Mesenchymal stem cell (in vitro differentiated cells and primary cell): ENCODE data around the gene SGPP1.

Experiments
- DNase-seq: peaks from one replicate; pipeline ENCODE4 v3.0.0-alpha.2; 2013
- H2AFZ ChIP-seq: one replicate; pipeline ENCODE4 v1.6.1; 2013; ENCODE audit warnings: low read depth, mild to moderate bottlenecking, control low read depth, inconsistent platforms, low read length, moderate library complexity
- H2AK5ac ChIP-seq: 2 replicates; pipeline ENCODE4 v1.6.1; 2013; ENCODE audit warnings: low read length, moderate library complexity, mild to moderate bottlenecking, inconsistent platforms; ENCODE audit not compliant: severe bottlenecking
- H2BK120ac ChIP-seq: one replicate; pipeline ENCODE4 v1.6.1; 2013; ENCODE audit warnings: low read depth, mild to moderate bottlenecking, inconsistent platforms, low read length, moderate library complexity
- H2BK12ac ChIP-seq, 2 experiments: one replicate each; pipeline ENCODE4 v1.6.1; 2013; ENCODE audit warnings: inconsistent platforms in 2 of 2, low read length in 2 of 2, mild to moderate bottlenecking in 2 of 2, moderate library complexity in 2 of 2, control low read depth in 1 of 2
- H2BK15ac ChIP-seq: one replicate; pipeline ENCODE4 v1.6.1; 2013; ENCODE audit warnings: mild to moderate bottlenecking, low read depth, inconsistent platforms; ENCODE audit not compliant: poor library complexity, severe bottlenecking
- H2BK5ac ChIP-seq: 2 replicates; pipeline ENCODE4 v1.6.1; 2013; ENCODE audit warnings: low read depth, mild to moderate bottlenecking, low read length, control low read depth, inconsistent platforms; ENCODE audit not compliant: poor library complexity, severe bottlenecking
- H3K14ac ChIP-seq, 2 experiments: one replicate each; pipeline ENCODE4 v1.6.1; 2013; ENCODE audit warnings: inconsistent platforms in 2 of 2, low read length in 2 of 2, control low read depth in 1 of 2, mild to moderate bottlenecking in 1 of 2, moderate library complexity in 1 of 2
- H3K18ac ChIP-seq, 2 experiments: one replicate each; pipeline ENCODE4 v1.6.1; 2013; ENCODE audit warnings: inconsistent platforms in 2 of 2, low read length in 2 of 2, control low read depth in 1 of 2, low read depth in 1 of 2, mild to moderate bottlenecking in 1 of 2
- H3K23ac ChIP-seq, 2 experiments: one replicate each; pipeline ENCODE4 v1.6.1; 2013; ENCODE audit warnings: inconsistent platforms in 2 of 2, low read length in 2 of 2, mild to moderate bottlenecking in 2 of 2, moderate library complexity in 2 of 2, control low read depth in 1 of 2
- H3K27ac ChIP-seq: 2 replicates; pipeline ENCODE4 v1.5.1; 2013; ENCODE audit warnings: mild to moderate bottlenecking, moderate library complexity, low read length, control low read depth, inconsistent platforms; ENCODE audit not compliant: poor library complexity, severe bottlenecking
- H3K27me3 ChIP-seq, 2 experiments: 2 replicates each; pipeline versions ENCODE4 v1.6.1 to v1.7.0; 2013; ENCODE audit warnings: low read length in 2 of 2, mild to moderate bottlenecking in 2 of 2, moderate library complexity in 2 of 2, control low read depth in 1 of 2, inconsistent platforms in 1 of 2; ENCODE audit not compliant: control insufficient read depth in 1 of 2, insufficient read depth in 1 of 2
- H3K36me3 ChIP-seq, 2 experiments: 2 replicates each; pipeline versions ENCODE4 v1.6.1 to v1.7.0; 2013; ENCODE audit warnings: low read length in 2 of 2, control low read depth in 1 of 2, inconsistent platforms in 1 of 2, low read depth in 1 of 2, mild to moderate bottlenecking in 1 of 2; ENCODE audit not compliant: insufficient read depth in 2 of 2, control insufficient read depth in 1 of 2
- H3K4ac ChIP-seq, 2 experiments: one replicate each; pipeline ENCODE4 v1.6.1; 2013; ENCODE audit warnings: inconsistent platforms in 2 of 2, low read length in 2 of 2, mild to moderate bottlenecking in 2 of 2, moderate library complexity in 2 of 2, control low read depth in 1 of 2, low read depth in 1 of 2
- H3K4me1 ChIP-seq: 2 replicates; pipeline ENCODE4 v1.6.1; 2013; ENCODE audit warnings: low read depth, low read length, control low read depth; ENCODE audit not compliant: control insufficient read depth, insufficient read depth
- H3K4me2 ChIP-seq: 2 replicates; pipeline ENCODE4 v1.6.1; 2013; ENCODE audit warnings: low read length, mild to moderate bottlenecking, inconsistent platforms; ENCODE audit not compliant: poor library complexity, severe bottlenecking
- H3K4me3 ChIP-seq, 2 experiments: 2 replicates each; pipeline versions ENCODE4 v1.5.1 to v1.7.0; 2013; ENCODE audit warnings: low read length in 2 of 2, mild to moderate bottlenecking in 2 of 2, control low read depth in 1 of 2, low read depth in 1 of 2; ENCODE audit not compliant: insufficient read depth in 1 of 2
- H3K79me1 ChIP-seq: replicated peaks from 2 replicates; pipeline ENCODE4 v1.6.1; 2013; ENCODE audit warnings: mild to moderate bottlenecking, control low read depth, low read length, inconsistent platforms; ENCODE audit not compliant: poor library complexity, severe bottlenecking
- H3K9ac ChIP-seq: 2 replicates; pipeline ENCODE4 v1.7.0; 2013; ENCODE audit warnings: mild to moderate bottlenecking, low read length, moderate library complexity
- H3K9me3 ChIP-seq: 2 replicates; pipeline ENCODE4 v1.7.0; 2013; ENCODE audit warnings: mild to moderate bottlenecking, low read length; ENCODE audit not compliant: control insufficient read depth
- H4K8ac ChIP-seq: one replicate; pipeline ENCODE4 v1.6.1; 2013; ENCODE audit warnings: inconsistent platforms, mild to moderate bottlenecking, low read length, moderate library complexity
- H4K91ac ChIP-seq: one replicate; pipeline ENCODE4 v1.6.1; 2013; ENCODE audit warnings: mild to moderate bottlenecking, low read length, inconsistent platforms
- WGBS: methylation state at CpG from one replicate; pipeline ENCODE4 v1.1.7; 2013; ENCODE audit warnings: mixed read lengths; 5-methylcytosine and 5-hydroxymethylcytosine counted together

SGPP1 gene

DNA sequence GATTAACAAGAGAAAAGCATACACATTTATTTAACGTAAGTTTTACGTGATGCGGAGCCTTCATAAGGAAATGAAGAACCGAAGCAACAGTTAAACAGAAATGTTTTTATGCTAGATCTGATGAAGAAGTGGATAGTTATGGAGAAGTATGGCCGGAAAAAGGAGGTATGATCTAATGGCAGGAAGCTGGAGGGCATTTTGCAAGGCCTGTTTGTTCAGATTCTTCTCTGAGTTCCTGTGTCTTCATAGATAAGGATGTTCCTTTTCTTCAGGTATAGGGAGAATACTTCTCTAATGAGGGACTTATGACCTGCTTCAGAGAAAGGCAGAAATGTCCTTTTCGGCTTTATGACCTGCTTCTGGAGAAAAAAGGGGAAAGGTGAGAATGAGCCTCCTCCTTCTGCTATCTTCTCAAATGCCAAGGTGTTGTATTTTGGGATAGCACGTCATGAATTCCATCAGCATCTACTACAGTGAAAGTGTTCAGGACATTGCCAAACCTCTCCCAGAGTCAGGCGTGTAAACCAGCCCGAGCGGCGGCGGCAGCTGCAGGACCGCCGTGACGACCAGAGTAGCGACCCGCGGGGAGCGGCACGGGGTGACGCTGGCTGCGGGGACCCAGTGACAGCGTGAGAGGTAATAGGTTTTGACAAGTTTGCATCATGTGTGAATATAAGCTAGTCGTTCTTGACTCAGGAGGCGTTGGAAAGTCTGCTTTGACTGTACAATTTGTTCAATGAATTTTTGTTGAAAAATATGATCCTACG, 33.7 kb upstream of the SGPP1 start:
- no peak overlapping the region for H3K14ac ChIP-seq
- no peaks in the 10 kb centered on the region for H3K79me1 ChIP-seq
- H3K9me3 ChIP-seq, result no peaks in the 10 kb centered on the region
- H2BK15ac ChIP-seq, result no peak overlapping the region
- no peaks in the 10 kb centered on the region for H3K27me3 ChIP-seq
- no peak overlapping the region for H3K18ac ChIP-seq
- no peak overlapping the region for H2AFZ ChIP-seq
- no peak overlapping the region for H3K27ac ChIP-seq
- no peak overlapping the region for H3K4me2 ChIP-seq
- no peak overlapping the region for H3K9ac ChIP-seq
- H2AK5ac ChIP-seq, result no peak overlapping the region
- no peak for DNase-seq
- no peak overlapping the region for H3K4me3 ChIP-seq
- no peak overlapping the region for H2BK5ac ChIP-seq
- no peaks in the 10 kb centered on the region for H3K4me1 ChIP-seq
- H2BK12ac ChIP-seq, result no peak overlapping the region
- H2BK120ac ChIP-seq, result no peak overlapping the region
- no peaks in the 10 kb centered on the region for H3K36me3 ChIP-seq
- no peak overlapping the region for H3K4ac ChIP-seq
- no peak overlapping the region for H4K91ac ChIP-seq
- H4K8ac ChIP-seq, result no peak overlapping the region
- H3K23ac ChIP-seq, result no peak overlapping the region
- 94% methylated on average over 26 of the region's 26 CpGs for WGBS

DNA sequence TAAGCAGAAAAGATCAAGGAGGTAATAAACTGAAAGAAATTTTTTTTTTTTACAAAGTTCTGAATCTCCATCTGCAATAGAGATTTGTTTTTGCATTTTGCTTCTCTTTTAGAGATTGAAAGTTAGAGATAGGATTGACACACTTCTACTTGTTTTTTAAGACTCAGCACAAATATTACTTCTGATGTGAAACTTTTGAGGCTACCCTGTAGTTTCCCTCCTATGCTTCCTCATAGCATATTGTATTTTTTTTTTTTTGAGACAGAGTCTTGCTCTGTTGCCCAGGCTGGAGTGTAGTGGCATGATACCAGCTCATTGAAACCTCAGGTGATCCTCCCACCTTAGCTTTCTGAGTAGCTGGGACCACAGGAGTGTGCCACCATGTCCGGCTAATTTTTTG, 32.1 kb upstream of the SGPP1 start:
- H2BK120ac ChIP-seq, result no peak overlapping the region
- H2AFZ ChIP-seq, result no peak overlapping the region
- H2BK15ac ChIP-seq, result no peak overlapping the region
- no peak overlapping the region for H3K23ac ChIP-seq
- no peaks in the 10 kb centered on the region for H3K27me3 ChIP-seq
- DNase-seq, result no peak
- no peak overlapping the region for H4K8ac ChIP-seq
- H3K4me3 ChIP-seq, result no peak overlapping the region
- no peak overlapping the region for H3K14ac ChIP-seq
- 100% methylated on average over 1 of the region's 1 CpG for WGBS
- no peaks in the 10 kb centered on the region for H3K4me1 ChIP-seq
- H4K91ac ChIP-seq, result no peak overlapping the region
- H3K27ac ChIP-seq, result no peak overlapping the region
- no peak overlapping the region for H2BK5ac ChIP-seq
- no peak overlapping the region for H3K4me2 ChIP-seq
- H3K9me3 ChIP-seq, result no peaks in the 10 kb centered on the region
- H2AK5ac ChIP-seq, result no peak overlapping the region
- no peaks in the 10 kb centered on the region for H3K36me3 ChIP-seq
- no peak overlapping the region for H3K18ac ChIP-seq
- no peaks in the 10 kb centered on the region for H3K79me1 ChIP-seq
- no peak overlapping the region for H2BK12ac ChIP-seq
- H3K9ac ChIP-seq, result peak overlapping the region; percentile 76
- no peak overlapping the region for H3K4ac ChIP-seq

DNA sequence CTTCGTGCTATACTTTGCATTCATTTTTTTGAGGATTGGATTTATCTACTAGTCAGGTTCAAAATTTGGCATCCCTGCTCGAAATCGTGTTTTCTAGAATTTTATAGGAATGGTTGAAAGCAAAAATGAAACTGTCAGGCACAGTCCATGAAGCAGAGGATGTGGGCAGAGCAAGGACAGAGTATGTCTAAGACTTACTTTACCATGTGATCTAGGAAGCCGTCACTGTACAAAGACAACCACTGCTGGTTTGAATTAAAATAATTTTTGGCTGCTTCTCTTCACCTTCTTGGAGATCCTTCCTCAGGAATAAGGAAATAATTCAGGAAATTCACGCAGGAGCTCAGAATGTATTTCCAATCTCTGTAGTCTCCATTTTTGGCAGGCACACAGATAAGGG, 31.6 kb upstream of the SGPP1 start:
- no peaks in the 10 kb centered on the region for H3K79me1 ChIP-seq
- H3K36me3 ChIP-seq, result no peaks in the 10 kb centered on the region
- H2BK120ac ChIP-seq, result no peak overlapping the region
- H2AK5ac ChIP-seq, result no peak overlapping the region
- H3K27ac ChIP-seq, result no peak overlapping the region
- WGBS, result 86% methylated on average over 5 of the region's 5 CpGs
- no peak overlapping the region for H3K14ac ChIP-seq
- H4K91ac ChIP-seq, result no peak overlapping the region
- peak overlapping the region in 1 of 2 experiments; percentile 46 for H3K4me3 ChIP-seq
- H3K23ac ChIP-seq, result no peak overlapping the region
- no peak overlapping the region for H3K4ac ChIP-seq
- H4K8ac ChIP-seq, result no peak overlapping the region
- no peak overlapping the region for H3K4me2 ChIP-seq
- no peak for DNase-seq
- no peak overlapping the region for H2BK12ac ChIP-seq
- no peaks in the 10 kb centered on the region for H3K9me3 ChIP-seq
- H3K9ac ChIP-seq, result peak overlapping the region; percentile 76
- no peaks in the 10 kb centered on the region for H3K27me3 ChIP-seq
- H2AFZ ChIP-seq, result no peak overlapping the region
- H3K4me1 ChIP-seq, result no peaks in the 10 kb centered on the region
- H2BK5ac ChIP-seq, result no peak overlapping the region
- no peak overlapping the region for H3K18ac ChIP-seq
- no peak overlapping the region for H2BK15ac ChIP-seq

DNA sequence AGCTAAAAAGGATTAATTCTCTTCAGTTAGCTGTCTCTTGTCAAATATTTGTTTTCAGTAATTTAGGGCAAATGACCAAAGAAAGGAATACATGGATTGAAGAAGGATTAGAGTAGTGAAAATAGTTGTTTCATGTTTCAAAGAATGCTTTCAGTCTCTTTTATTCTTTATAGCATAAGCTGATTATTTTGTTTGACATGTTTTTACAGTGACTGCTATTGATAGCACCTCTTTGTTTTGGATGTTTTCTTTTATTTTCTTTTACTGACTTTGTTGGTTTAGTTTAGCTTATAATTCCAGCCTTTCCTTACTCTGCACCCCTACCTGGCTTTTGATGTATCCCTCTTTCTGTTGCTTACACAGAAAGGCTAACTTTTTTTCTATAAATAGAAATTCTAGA, 29.3 kb upstream of the SGPP1 start:
- Histone ChIP-seq H2AK5ac (no peak overlapping the region), H2BK15ac (no peak overlapping the region), H3K36me3 (no peaks in the 10 kb centered on the region), H4K8ac (no peak overlapping the region), H3K4me3 (no peak overlapping the region), H3K9me3 (no peaks in the 10 kb centered on the region), H2AFZ (no peak overlapping the region), H3K9ac (no peak overlapping the region), H4K91ac (no peak overlapping the region), H3K27me3 (no peaks in the 10 kb centered on the region), H3K23ac (no peak overlapping the region), H2BK5ac (no peak overlapping the region), H3K18ac (no peak overlapping the region), H3K4me1 (no peaks in the 10 kb centered on the region), H3K4me2 (no peak overlapping the region), H3K4ac (no peak overlapping the region), H2BK12ac (no peak overlapping the region), H2BK120ac (no peak overlapping the region), H3K14ac (no peak overlapping the region), H3K27ac (no peak overlapping the region), H3K79me1 (no peaks in the 10 kb centered on the region)
- no peak for DNase-seq
